HepG2 (cell line): Measurements from ENCODE around the gene LHX5.

Experiments
- ASH2L ChIP-seq: fragments of 300-600, 200-600 bp; sonication (generic); IDR thresholded peaks from 2 replicates; pipeline ENCODE4 v1.7.0; 2017; ENCODE audit warnings: low read depth, mild to moderate bottlenecking, moderate library complexity, mixed read lengths, low read length; ENCODE audit not compliant: insufficient read length
- CREB1 ChIP-seq, 2 experiments: fragments of 450-650 bp in 1 of 2; IDR thresholded peaks; 2 replicates each; pipeline ENCODE4 v1.6.1; 2016 to 2017; ENCODE audit warnings: control low read depth in 1 of 2, mild to moderate bottlenecking in 1 of 2, missing compliant biosample characterization in 1 of 2, missing genetic modification characterization in 1 of 2
- CTCF ChIP-seq: sonication (generic); formaldehyde crosslinking; IDR thresholded peaks from 2 replicates; pipeline ENCODE4 v1.5.0; 2020; ENCODE audit warnings: mild to moderate bottlenecking, missing genetic modification reagents, moderate library complexity
- HNRNPUL1 ChIP-seq: fragments of 200-400 bp; formaldehyde crosslinking; IDR thresholded peaks from 2 replicates; pipeline ENCODE4 v1.6.1; 2017; ENCODE audit warnings: low read depth, mild to moderate bottlenecking, low read length, moderate library complexity
- JUN ChIP-seq: sonication (generic); formaldehyde crosslinking; IDR thresholded peaks from 2 replicates; pipeline ENCODE4 v1.4.0; 2020; ENCODE audit warnings: mild to moderate bottlenecking, missing genetic modification reagents
- MAX ChIP-seq: IDR thresholded peaks from 2 replicates; pipeline ENCODE4 v1.6.1; 2012; ENCODE audit warnings: inconsistent platforms
- SMARCC2 ChIP-seq: fragments of 450-650 bp; IDR thresholded peaks from 2 replicates; pipeline ENCODE4 v1.6.1; 2017; ENCODE audit warnings: antibody characterized with exemption, mild to moderate bottlenecking
- ZFP36 ChIP-seq: fragments of 150-350 bp; IDR thresholded peaks from 2 replicates; pipeline ENCODE4 v1.6.1; 2018; ENCODE audit warnings: borderline replicate concordance, low read length, low read depth; ENCODE audit not compliant: partially characterized antibody

GRCh38 chr12:113432986-113433385 lies 38.7 kb downstream of the LHX5 start:
- TF ChIP-seq ASH2L (no peak), HNRNPUL1 (no peak), JUN (CRISPR knock-in tag) (no peak), ZFP36 (no peak), CTCF (CRISPR knock-in tag) (no peak), MAX (no peak), CREB1 (IDR thresholded peaks at IDR 0.05) (no peak), CREB1 (CRISPR knock-in tag; IDR thresholded peaks at IDR 0.05) (no peak), SMARCC2 (no peak)
